HepG2 (cell line): ENCODE measurements around the gene U2AF1L4. TPM values are rescaled to one million over a fixed set of nuclear protein-coding genes. Genes with fewer than 3 reads are reported as not detected.
A peak's percentile ranks its signal among the peaks of the same experiment; 100 is the strongest.

Source experiments
- ATAC-seq: fragments of 200-7000 bp; cut with Tn5 transposase; 3 replicates; pipeline ENCODE4 v1.9.1; 2020; ENCODE audit warnings: mild to moderate bottlenecking, moderate library complexity
- BruUV-seq: library from RNA; stranded (reverse); fragments of 400-500 nt; replicated peaks from 2 replicates; lab custom pipeline; 2021; lab: Mats Ljungman, UMichigan
- CTCF ChIA-PET: fragments of 300-600 bp; formaldehyde crosslinking; extraction: SDS; loops from one replicate; lab custom pipeline; 2021; ENCODE audit warnings: low total read pairs, inconsistent platforms, low intra/inter-chr PET ratio; lab: Yijun Ruan, JAX
- POLR2A ChIA-PET: fragments of 350-600 bp; sonication (Branson Sonifier 250); formaldehyde crosslinking; loops from one replicate; lab custom pipeline; 2020; ENCODE audit warnings: antibody characterized with exemption, inconsistent platforms; lab: Yijun Ruan, JAX
- DNase-seq: peaks from one replicate; pipeline ENCODE4 v3.0.0-alpha.2; 2015; ENCODE audit warnings: low spot score
- FAIRE-seq: peaks from 3 replicates; lab custom pipeline; 2011; peaks lifted over from hg19 to GRCh38; lab: Jason Lieb, UNC
- H2AFZ ChIP-seq: one replicate; pipeline ENCODE4 v1.6.1; 2011; ENCODE audit warnings: low read length, inconsistent platforms
- H3K27ac ChIP-seq: fragments of 300-600 bp; 3 replicates; pipeline ENCODE4 v1.8.0; 2011; ENCODE audit warnings: mixed run types, mild to moderate bottlenecking, mixed read lengths, low read length, inconsistent platforms; ENCODE audit not compliant: insufficient read depth; ENCODE audit errors: extremely low read length
- H3K27me3 ChIP-seq, 2 experiments: fragments of 200-600 bp in 1 of 2; 2 replicates in 1 of 2; 3 replicates in 1 of 2; pipeline versions ENCODE4 v1.6.0 to v1.8.0; 2011; ENCODE audit warnings: low read length in 2 of 2, mild to moderate bottlenecking in 2 of 2, moderate library complexity in 2 of 2, inconsistent platforms in 1 of 2; ENCODE audit not compliant: insufficient read depth in 2 of 2, control insufficient read depth in 1 of 2
- H3K36me3 ChIP-seq, 2 experiments: fragments of 200-600 bp in 1 of 2; replicated peaks in 1 of 2; 2 replicates in 1 of 2; 3 replicates in 1 of 2; pipeline versions ENCODE4 v1.5.1 to v1.8.0; 2011; ENCODE audit warnings: low read length in 2 of 2, inconsistent platforms in 1 of 2; ENCODE audit not compliant: insufficient read depth in 2 of 2, control insufficient read depth in 1 of 2
- H3K4me1 ChIP-seq: 2 replicates; pipeline ENCODE4 v1.5.1; 2012; ENCODE audit warnings: low read length, inconsistent platforms; ENCODE audit not compliant: insufficient read depth
- H3K4me2 ChIP-seq: 2 replicates; pipeline ENCODE4 v1.6.0; 2011; ENCODE audit warnings: low read depth, low read length, inconsistent platforms
- H3K4me3 ChIP-seq, 3 experiments: fragments of 200-600 bp in 1 of 3; sonication (generic), shearing (Covaris generic) in 1 of 3; replicated peaks in 1 of 3; 2 replicates each; pipeline ENCODE4 v1.5.1; 2011 to 2016; ENCODE audit warnings: low read length in 3 of 3, inconsistent platforms in 2 of 3, low read depth in 2 of 3, mild to moderate bottlenecking in 2 of 3, control low read depth in 1 of 3, mixed read lengths in 1 of 3; ENCODE audit not compliant: insufficient read depth in 1 of 3
- H3K79me2 ChIP-seq: one replicate; pipeline ENCODE4 v1.6.1; 2011; ENCODE audit warnings: low read length, inconsistent platforms; ENCODE audit not compliant: insufficient read depth
- H3K9ac ChIP-seq: 2 replicates; pipeline ENCODE4 v1.6.0; 2011; ENCODE audit warnings: mild to moderate bottlenecking, low read depth, low read length, inconsistent platforms; ENCODE audit not compliant: insufficient read depth
- H3K9me3 ChIP-seq: 2 replicates; pipeline ENCODE4 v1.5.1; 2012; ENCODE audit warnings: mild to moderate bottlenecking, low read length
- H4K20me1 ChIP-seq: 2 replicates; pipeline ENCODE4 v1.6.0; 2011; ENCODE audit warnings: inconsistent platforms, mild to moderate bottlenecking, low read length, moderate library complexity; ENCODE audit not compliant: insufficient read depth
- AGO2 ChIP-seq: fragments of 200-400 bp; formaldehyde crosslinking; optimal IDR thresholded peaks from 2 replicates; pipeline ENCODE3; 2017; ENCODE audit warnings: mild to moderate bottlenecking, low read depth, low read length, moderate library complexity
- ARNT ChIP-seq: fragments of 450-650 bp; IDR thresholded peaks from 2 replicates; pipeline ENCODE4 v1.6.1; 2017
- GLI4 ChIP-seq: sonication (generic); formaldehyde crosslinking; IDR thresholded peaks from 2 replicates; pipeline ENCODE4 v1.5.1; 2020; ENCODE audit warnings: missing genetic modification reagents, mild to moderate bottlenecking, moderate library complexity, borderline replicate concordance
- GTF2F1 ChIP-seq: fragments of 150-350 bp; IDR thresholded peaks from 2 replicates; pipeline ENCODE4 v1.6.1; 2014; ENCODE audit warnings: low read length
- MED1 ChIP-seq: sonication (generic); formaldehyde crosslinking; IDR thresholded peaks from 2 replicates; pipeline ENCODE4 v1.4.0; 2020; ENCODE audit warnings: missing genetic modification reagents
- MEIS1 ChIP-seq: sonication (generic); formaldehyde crosslinking; IDR thresholded peaks from 2 replicates; pipeline ENCODE4 v1.9.0; 2021; ENCODE audit warnings: mild to moderate bottlenecking, missing genetic modification reagents, moderate library complexity, borderline replicate concordance
- PRDM4 ChIP-seq: sonication (generic); formaldehyde crosslinking; IDR thresholded peaks from 2 replicates; pipeline ENCODE4 v1.9.0; 2021; ENCODE audit warnings: missing genetic modification reagents, borderline replicate concordance
- RBAK ChIP-seq: sonication (generic); formaldehyde crosslinking; IDR thresholded peaks from 2 replicates; pipeline ENCODE4 v1.5.1; 2020; ENCODE audit warnings: mild to moderate bottlenecking, missing genetic modification reagents
- RBFOX2 ChIP-seq: fragments of 200-400 bp; formaldehyde crosslinking; IDR thresholded peaks from 2 replicates; pipeline ENCODE4 v1.6.1; 2017; ENCODE audit warnings: low read depth, mild to moderate bottlenecking, low read length
- SIN3B ChIP-seq: fragments of 150-350 bp; IDR thresholded peaks from 2 replicates; pipeline ENCODE4 v1.6.1; 2014; ENCODE audit warnings: low read length
- SOX13 ChIP-seq, 3 experiments: fragments of 450-650 bp in 1 of 3; sonication (generic) in 1 of 3; formaldehyde crosslinking in 1 of 3; IDR thresholded peaks in 2 of 3; conservative IDR thresholded peaks in 1 of 3; 2 replicates each; pipeline versions ENCODE4 v1.5.0 to v1.6.1; 2016 to 2020; ENCODE audit warnings: antibody characterized with exemption in 1 of 3, mild to moderate bottlenecking in 1 of 3, missing compliant biosample characterization in 1 of 3, missing genetic modification reagents in 1 of 3, moderate library complexity in 1 of 3
- TBX3 ChIP-seq: fragments of 450-650 bp; IDR thresholded peaks from 2 replicates; pipeline ENCODE4 v1.6.1; 2017; ENCODE audit warnings: antibody characterized with exemption, mild to moderate bottlenecking, inconsistent platforms, borderline replicate concordance
- THAP8 ChIP-seq: sonication (generic); formaldehyde crosslinking; IDR thresholded peaks from 2 replicates; pipeline ENCODE4 v1.5.1; 2020; ENCODE audit warnings: missing genetic modification reagents, mild to moderate bottlenecking, borderline replicate concordance
- ZNF260 ChIP-seq: sonication (generic); formaldehyde crosslinking; IDR thresholded peaks from 2 replicates; pipeline ENCODE4 v1.4.0; 2020; ENCODE audit warnings: missing genetic modification reagents, low read depth, mild to moderate bottlenecking, borderline replicate concordance
- ZNF350 ChIP-seq: sonication (generic); formaldehyde crosslinking; IDR thresholded peaks from 2 replicates; pipeline ENCODE4 v1.4.0; 2020; ENCODE audit warnings: mild to moderate bottlenecking, low read depth, missing genetic modification reagents, borderline replicate concordance
- ZNF441 ChIP-seq: sonication (generic); formaldehyde crosslinking; IDR thresholded peaks from 2 replicates; pipeline ENCODE4 v1.7.0; 2021; ENCODE audit warnings: missing genetic modification reagents, borderline replicate concordance
- ZSCAN30 ChIP-seq: sonication (generic); formaldehyde crosslinking; IDR thresholded peaks from 2 replicates; pipeline ENCODE4 v1.5.0; 2020; ENCODE audit warnings: mild to moderate bottlenecking, missing genetic modification reagents
- WGBS: methylation state at CpG from one replicate; pipeline ENCODE4 v1.1.6; 2017; ENCODE audit warnings: low lambda C conversion rate; 5-methylcytosine and 5-hydroxymethylcytosine counted together
- in situ Hi-C: cut with HindIII; loops from 2 replicates; pipeline ENCODE4 v1.10.0; 2017; ENCODE audit warnings: low pct_unique_long_range_greater_than_20kb; ENCODE audit not compliant: extremely low pct_ligation_motif_present
- intact Hi-C: fragments of 100-400 bp; cut with micrococcal nuclease; formaldehyde crosslinking; loops from one replicate; pipeline ENCODE4 v1.10.0; 2022; ENCODE audit not compliant: unreplicated experiment
- polyA plus RNA-seq, 8 experiments: library from polyadenylated mRNA; depleted of rRNA in 3 of 8; stranded (reverse) in 7 of 8; unstranded in 1 of 8; fragments of >200 nt; fragmentation: Illumina TruSeq in 4 of 8; extraction: Trizol in 4 of 8; gene quantifications; 2 replicates each; pipeline versions ENCODE4 v1.2.1 to v1.2.3, GENCODE V29; 2011 to 2016; ENCODE audit warnings: low read depth in 4 of 8, missing spikeins in 1 of 8, mixed read lengths in 1 of 8; ENCODE audit not compliant: insufficient read depth in 1 of 8
- total RNA-seq, 5 experiments: library from RNA; depleted of rRNA; stranded (reverse); fragments of >200 nt; fragmentation: Illumina TruSeq; extraction: Trizol; gene quantifications; 2 replicates each; pipeline ENCODE4 v1.2.3, GENCODE V29; 2016; ENCODE audit warnings: low read depth in 1 of 5

The U2AF1L4 gene
- total and polyA plus RNA-seq, 2 of the 13 experiments (the other 11 are each of a cell fraction or from before 2014, with no cell fraction given) = 7.9 to 15.4 TPM

- 97% methylated on average over 11 of the region's 23 CpGs for WGBS
- Histone ChIP-seq H4K20me1 (no peaks in the 10 kb centered on the region), H3K9me3 (no peaks in the 10 kb centered on the region), H3K27ac (no peak overlapping the region), H2AFZ (no peak overlapping the region), H3K27me3 (no peaks in the 10 kb centered on the region), H3K9ac (no peak overlapping the region), H3K79me2 (no peaks in the 10 kb centered on the region), H3K36me3 (peaks cover 66 to 90% of the 10 kb centered on the region in 2 experiments), H3K4me2 (no peak overlapping the region), H3K4me3 (no peak overlapping the region), H3K4me1 (peaks cover under 1% of the 10 kb centered on the region; the same call in 1 of the 2 replicates)
- no peak for ATAC-seq
- no peak for FAIRE-seq
- ChIA-PET CTCF (no interaction called here), POLR2A (interaction anchor here (1.6 to 1.7 kb wide), 2 partner anchors 15 kb away, joined by 5 to 8 read pairs; no protein-coding TSS in a partner anchor)
- DNase-seq = no peak
- in situ Hi-C loops (no loop called here), intact Hi-C loops (no loop called here)
- peak; percentile 43 for TF ChIP-seq AGO2
- no peak for TF ChIP-seq THAP8 (CRISPR knock-in tag)
- no peak for TF ChIP-seq ARNT
- no peak for TF ChIP-seq GLI4 (CRISPR knock-in tag)
- TF ChIP-seq ZNF350 (CRISPR knock-in tag) = no peak
- TF ChIP-seq MEIS1 (CRISPR knock-in tag) = no peak
- TF ChIP-seq RBFOX2 = peak; percentile 49; the same call in 1 of the 2 replicates
- TF ChIP-seq ZNF260 (CRISPR knock-in tag) = no peak
- no peak for TF ChIP-seq SIN3B
- no peak for TF ChIP-seq GTF2F1
- no peak for TF ChIP-seq SOX13 (IDR thresholded peaks at IDR 0.05)
- no peak for TF ChIP-seq SOX13 (CRISPR knock-in tag; conservative IDR thresholded peaks at IDR 0.05 in 1 of 2, IDR thresholded peaks at IDR 0.05 in 1 of 2)
- no peak for TF ChIP-seq PRDM4 (CRISPR knock-in tag)
- no peak for TF ChIP-seq RBAK
- TF ChIP-seq MED1 = no peak
- no peak for TF ChIP-seq TBX3
- no peak for TF ChIP-seq ZNF441 (CRISPR knock-in tag)
- TF ChIP-seq ZSCAN30 (CRISPR knock-in tag) = no peak
- no TSS peak for BruUV-seq
Measured at GRCh38 chr19:35725216-35725861, 19.9 kb downstream of the U2AF1L4 start.
